GM18909 (cell line): ENCODE measurements around the gene ARVCF.

Source experiments
- ATAC-seq: cut with Tn5 transposase; IDR thresholded peaks from one replicate; pipeline ENCODE4 v1.9.1; 2021; ENCODE audit warnings: mild to moderate bottlenecking; ENCODE audit not compliant: unreplicated experiment, poor library complexity

Gene ARVCF

DNA sequence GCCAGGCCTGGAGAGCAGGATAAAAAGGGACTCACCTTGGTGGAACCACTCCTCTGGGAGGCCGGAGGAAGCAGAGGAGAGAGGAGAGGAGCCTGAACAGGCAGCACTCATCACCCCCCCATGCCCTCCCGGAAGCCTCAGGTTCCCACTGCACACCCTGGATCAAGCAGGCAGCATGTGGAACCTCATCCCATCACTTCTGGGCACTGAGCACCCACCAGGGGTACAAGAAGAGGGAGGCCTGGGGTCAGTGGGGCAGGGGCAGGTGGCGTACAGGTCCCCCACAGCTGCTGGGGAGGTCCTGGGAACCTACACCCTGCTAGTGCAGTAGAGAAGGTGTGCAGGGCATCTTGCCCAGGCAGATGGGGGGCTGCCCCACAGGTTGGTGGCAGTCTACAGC, 40.0 kb downstream of the ARVCF start:
- ATAC-seq: no peak

DNA sequence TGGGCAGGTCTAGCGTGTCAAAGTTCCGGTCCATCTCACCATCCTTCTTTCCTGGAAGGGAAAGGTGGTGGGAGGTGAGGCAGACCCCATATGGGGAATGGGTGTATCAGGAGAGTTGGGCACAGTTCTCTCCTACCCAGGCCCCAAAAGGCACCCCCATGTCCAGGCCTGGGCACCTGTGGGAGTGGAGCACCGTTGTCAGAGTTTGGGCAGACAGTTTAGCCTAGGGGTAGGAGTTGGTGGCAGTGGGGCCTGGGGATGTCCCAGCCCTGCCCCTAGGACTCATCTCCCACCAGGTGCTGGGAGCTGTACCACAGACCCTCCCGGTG, 41.0 kb downstream of the ARVCF start:
- no peak for ATAC-seq

DNA sequence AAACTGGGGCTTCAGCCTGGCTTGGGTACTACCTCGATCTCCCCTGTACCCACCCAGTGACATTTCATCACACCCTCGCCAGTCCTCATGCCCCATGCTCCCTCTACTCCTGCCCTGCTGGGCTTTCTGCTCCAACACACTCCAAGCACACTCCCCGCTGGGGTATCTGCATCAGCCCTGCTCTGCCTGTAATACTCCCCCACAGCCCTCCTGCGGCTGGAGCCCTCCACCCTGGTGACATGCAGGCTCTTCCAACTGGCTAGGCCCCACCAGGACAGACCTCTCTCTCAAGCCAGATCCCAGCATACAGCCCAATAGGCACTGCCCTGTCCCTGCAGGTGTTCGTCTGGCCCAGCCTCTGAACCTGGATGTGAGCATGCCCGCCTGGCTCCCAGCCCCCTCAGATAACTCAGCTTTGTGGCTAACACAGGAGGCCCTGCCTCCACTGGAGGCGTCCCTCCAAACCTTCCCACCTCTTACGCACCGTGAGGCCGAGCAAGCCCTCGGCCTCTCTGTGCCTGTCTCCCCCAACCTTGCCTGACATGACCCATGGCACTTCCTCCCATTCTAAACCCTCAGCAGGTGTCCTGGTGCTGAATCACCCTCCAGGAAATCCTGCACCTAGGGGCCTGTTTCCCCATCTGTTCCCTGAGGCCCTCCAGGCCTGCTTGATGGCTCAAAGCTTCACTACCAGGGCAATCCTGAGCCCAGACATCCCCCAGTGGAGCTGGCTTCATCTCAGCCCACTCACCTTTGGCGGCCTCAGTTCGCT, 41.5 kb downstream of the ARVCF start:
- no peak for ATAC-seq

DNA sequence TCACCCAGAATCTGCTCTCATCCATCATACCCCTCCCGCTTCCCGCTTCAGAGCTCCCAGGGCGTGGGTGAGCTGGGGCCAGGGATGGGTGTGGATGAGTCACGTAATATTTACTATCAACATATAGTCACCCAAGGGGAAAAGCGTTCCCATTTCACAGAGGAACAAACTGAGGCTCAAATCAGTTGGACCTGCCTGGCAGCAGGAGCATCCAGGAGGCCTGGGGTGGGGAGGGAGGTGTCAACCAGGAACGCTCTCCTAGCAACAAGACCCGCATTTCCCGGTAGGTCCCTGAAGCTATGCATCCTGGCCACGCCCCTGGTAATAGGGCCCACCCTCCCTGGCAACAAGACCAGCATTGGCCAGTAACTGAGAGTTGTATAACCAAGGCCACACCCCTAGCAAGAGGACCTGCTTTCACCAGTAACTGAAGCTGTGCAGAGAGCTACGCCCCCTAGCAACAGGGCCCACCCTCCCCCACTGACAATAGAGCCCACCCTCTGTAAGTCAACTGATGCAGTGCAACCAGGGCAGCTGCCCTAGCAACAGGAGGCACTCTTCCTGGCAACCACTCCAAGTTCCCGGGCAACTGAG, 42.3 kb downstream of the ARVCF start:
- no peak for ATAC-seq

DNA sequence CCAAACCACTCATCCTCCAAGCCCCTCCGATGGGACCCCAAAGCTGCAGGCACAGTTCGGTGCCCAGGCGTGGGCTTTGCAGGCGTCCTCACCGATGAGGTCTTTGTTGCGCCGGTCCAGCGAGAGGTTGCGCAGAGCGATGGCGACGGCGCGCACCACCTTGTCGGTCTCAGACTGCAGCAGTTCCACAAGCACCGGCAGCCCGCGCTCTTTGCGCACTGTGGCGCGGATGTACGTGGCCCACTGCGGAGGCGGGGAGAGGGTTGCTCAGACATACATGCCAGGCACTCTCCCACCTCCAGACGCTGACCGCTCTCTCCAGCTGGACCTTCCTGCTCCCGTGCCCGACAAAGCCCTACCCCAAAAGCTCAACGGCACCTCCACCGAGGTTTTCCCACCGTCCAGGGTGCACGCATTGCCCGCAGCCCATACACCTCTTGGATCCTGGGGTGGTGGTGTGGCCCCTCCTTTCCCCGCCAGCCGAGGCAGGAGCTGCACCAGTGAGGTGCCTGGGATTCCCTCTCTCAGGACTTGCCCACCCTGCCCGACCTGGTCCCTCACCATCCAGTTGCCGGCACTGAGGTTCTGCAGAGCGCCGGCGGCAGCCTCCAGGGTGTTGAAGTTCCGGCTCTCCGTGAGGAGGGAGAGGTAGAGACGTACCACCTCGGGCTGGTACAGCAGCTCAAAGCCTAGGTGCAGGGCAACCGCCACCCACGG, 42.9 kb downstream of the ARVCF start:
- no peak for ATAC-seq

DNA sequence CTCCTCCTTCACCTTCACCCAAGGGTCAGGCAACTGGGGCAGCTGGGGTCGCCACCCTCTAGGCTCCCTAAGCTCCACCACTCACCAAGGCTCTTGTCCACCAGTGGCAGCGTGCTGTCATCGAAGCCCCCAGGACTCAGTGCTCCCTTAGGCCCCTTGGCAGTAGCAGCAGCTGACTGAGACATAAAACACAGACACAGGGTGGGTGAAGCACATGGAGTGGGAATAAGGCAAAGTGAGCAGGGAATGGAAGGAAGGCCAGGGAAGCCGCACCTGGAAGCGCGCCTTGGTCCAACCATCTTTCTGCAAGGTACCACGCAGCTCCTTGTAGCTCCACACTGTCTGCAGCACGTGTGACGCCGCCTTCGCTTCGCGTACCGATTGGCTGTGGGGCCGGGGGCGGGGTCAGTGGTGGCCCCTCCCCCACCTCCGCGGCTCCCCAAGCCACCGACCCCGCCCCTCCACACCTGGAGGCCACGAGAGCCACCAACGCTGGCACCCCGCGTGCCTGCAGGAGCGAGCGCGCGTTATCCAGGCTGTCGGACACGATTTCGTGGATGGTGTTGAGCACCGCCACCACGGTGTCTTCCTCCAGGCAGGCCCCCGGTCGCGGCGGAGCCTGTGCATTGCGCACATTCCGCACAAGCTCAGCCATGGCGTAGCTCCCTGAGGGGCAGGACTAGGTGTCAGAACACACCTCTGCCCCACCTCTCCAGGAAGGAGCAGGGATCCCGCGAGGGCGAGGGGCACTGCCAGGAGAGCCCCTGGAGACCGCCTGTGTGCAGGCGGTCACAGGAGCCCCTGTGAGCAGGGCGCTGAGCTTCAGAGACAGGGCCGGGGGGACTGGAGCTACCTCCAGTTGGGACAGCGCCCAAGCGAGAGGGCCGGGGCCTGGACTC, 43.7 kb downstream of the ARVCF start:
- ATAC-seq: no peak

DNA sequence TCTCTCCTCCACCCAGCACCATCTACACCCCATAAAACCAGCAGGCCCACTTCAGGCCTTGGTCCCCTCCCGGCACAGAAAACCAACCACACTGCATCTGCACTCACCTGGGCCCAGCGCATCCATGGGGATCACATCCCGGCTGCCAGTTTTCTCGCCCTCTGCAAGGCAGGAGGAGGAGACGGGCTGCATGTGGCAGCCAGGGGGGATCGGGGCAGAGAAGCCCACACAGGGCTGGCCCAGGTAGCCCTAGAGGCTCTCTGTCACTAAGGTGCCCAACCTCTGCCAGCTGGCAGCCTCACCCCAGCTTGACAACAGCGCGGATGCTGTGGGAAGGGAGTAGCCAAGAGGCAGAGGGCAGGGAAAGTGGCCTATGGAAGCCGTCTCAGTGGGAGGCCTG, 44.4 kb downstream of the ARVCF start:
- no peak for ATAC-seq

DNA sequence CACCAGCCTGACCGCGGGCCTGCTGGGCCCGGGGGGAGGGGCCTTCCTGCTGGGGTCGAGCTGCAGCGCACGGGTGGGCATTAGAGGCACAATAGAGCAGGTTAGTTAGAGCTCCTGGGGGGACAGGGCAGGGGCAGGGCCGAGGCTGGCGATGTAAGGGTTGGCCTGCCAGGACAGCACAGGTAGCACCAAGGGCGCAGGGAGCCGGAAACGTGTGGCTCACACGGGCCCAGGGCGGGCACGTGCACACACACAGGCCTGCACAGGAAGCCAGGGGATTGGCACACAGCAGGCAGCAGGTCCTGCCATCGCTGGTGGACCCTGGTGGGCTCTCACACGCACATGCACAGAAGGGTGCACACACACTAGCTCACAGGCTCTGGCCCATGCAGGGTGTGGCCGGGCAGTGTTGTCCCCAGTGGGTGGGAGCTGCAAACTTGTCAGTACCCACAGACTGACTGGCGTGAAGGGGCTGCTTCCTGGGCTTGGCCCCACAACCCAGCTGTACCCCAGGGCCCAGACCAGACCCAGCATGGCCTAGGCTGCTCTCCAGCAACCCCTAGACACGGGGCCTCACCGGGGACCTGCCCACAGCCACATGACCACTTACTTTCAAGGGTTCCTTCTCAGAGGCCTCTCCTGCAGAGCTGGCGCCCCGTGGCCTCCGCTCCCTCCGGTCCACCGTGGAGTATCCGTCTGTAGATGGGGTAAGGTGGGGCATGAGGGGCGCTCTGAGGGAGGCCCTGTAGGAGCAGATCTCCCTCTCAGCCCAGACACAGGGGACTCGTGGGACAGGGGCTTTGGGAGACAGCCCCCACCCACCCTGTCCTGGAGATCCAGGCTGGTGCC, 45.1 kb downstream of the ARVCF start:
- ATAC-seq: no peak

DNA sequence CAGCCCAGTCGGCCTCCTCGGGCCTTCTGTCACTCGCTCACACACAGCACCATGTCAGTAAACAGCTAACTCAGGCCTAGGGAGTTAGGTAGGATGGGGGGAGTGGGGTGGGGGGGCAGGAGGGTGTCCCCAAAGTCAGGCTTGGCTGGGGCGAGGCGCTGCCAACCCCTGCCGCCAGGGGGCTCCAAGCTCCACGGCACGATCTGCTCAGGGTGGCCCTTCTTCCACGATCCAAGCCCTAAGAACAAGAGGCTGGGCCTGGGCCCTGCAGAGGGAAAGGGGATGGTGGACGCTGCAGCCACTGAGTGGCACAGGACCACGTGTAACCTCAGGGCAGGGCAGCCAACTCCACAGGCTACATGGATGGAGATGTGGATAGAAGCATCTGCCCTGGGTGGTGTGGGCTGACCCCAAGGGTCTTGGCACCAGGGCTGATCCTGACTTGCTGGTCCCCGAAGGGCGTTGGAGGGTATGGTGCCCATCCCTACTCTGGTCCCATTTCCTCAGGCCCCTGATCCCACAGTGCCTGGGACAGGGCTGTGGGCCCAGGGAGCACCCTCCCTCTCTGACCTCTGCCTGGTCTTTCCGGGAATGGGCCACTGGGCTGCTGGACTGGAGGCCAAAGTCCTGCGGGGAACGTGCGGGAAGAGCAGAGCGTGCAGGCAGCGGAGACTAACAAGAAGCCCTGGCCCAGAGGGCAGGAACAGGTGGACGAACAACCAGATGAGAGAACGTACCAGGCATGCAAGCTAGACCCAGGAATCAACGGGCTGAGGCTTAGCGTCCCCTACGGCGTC, 45.9 kb downstream of the ARVCF start:
- ATAC-seq: no peak

DNA sequence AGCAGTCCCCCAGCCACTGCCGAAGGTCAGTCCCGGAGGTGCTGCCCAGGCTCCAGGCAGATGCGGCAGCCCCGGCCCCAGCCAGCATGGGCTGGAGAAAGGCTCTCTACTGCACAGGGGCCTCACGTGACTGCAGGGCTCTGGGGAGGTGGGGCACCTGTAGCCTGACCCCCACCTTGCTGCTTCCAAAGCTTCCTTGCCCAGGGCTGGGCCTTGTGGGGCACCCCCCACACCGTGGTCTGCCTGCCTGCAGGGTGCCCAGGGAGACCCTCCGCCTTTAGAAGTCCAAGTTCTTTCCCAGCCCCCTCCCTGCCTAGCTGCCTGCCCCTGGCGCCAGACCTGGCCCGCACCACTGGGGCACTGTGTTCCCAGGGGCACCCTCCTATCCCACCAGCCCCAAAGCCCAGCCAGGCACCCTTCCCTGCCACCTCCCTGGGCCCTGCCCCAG, 46.6 kb downstream of the ARVCF start:
- no peak for ATAC-seq

DNA sequence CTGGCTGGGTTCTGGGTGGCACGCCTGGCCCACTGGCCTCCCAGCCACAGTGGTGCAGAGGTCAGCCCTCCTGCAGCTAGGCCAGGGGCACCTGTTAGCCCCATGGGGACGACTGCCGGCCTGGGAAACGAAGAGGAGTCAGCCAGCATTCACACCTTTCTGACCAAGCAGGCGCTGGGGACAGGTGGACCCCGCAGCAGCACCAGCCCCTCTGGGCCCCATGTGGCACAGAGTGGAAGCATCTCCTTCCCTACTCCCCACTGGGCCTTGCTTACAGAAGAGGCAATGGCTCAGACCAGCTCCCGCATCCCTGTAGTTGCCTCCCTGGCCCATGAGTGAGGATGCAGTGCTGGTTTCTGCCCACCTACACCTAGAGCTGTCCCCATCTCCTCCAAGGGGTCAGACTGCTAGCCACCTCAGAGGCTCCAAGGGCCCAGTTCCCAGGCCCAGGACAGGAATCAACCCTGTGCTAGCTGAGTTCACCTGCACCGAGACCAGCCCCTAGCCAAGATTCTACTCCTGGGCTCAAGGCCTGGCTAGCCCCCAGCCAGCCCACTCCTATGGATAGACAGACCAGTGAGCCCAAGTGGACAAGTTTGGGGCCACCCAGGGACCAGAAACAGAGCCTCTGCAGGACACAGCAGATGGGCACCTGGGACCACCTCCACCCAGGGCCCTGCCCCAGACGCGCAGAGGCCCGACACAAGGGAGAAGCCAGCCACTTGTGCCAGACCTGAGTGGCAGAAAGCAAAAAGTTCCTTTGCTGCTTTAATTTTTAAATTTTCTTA, 47.3 kb downstream of the ARVCF start:
- no peak for ATAC-seq

DNA sequence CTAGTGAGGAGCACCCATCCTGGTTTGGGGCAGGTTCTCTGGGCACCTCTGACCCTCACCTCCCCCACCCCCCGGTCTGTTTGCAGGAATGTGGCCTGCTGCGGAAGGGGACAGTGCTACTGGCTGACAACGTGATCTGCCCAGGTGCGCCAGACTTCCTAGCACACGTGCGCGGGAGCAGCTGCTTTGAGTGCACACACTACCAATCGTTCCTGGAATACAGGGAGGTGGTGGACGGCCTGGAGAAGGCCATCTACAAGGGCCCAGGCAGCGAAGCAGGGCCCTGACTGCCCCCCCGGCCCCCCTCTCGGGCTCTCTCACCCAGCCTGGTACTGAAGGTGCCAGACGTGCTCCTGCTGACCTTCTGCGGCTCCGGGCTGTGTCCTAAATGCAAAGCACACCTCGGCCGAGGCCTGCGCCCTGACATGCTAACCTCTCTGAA, 48.2 kb downstream of the ARVCF start:
- ATAC-seq: no peak

DNA sequence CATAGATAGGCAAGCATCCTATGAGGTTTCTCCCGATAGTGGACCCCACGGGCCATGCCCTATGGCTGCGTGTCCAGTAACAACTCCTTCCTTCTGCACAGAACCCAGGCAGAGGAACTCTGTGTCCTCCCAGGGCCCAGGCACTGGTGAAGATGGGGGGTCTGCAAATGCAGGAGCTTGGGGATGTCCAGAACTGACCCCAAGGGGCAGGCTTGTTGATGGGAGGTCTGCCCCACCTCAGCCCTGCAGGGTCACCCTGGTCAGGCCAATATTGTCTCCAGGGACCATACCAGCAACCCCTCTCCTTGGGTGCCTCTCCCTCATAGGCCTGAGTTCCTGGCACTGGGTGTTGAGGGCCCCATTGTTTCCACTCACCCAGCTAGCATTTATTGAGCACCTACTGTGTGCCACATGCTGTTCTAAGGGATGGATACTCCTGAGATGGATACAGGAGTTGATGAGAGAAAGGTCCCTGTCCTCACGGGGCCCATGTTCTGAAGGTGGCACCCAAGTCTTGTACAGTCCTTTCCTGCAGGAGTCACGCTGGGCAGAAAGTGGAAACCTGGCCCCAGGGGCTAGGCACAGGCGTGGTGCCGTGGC, 48.7 kb downstream of the ARVCF start:
- ATAC-seq: no peak

DNA sequence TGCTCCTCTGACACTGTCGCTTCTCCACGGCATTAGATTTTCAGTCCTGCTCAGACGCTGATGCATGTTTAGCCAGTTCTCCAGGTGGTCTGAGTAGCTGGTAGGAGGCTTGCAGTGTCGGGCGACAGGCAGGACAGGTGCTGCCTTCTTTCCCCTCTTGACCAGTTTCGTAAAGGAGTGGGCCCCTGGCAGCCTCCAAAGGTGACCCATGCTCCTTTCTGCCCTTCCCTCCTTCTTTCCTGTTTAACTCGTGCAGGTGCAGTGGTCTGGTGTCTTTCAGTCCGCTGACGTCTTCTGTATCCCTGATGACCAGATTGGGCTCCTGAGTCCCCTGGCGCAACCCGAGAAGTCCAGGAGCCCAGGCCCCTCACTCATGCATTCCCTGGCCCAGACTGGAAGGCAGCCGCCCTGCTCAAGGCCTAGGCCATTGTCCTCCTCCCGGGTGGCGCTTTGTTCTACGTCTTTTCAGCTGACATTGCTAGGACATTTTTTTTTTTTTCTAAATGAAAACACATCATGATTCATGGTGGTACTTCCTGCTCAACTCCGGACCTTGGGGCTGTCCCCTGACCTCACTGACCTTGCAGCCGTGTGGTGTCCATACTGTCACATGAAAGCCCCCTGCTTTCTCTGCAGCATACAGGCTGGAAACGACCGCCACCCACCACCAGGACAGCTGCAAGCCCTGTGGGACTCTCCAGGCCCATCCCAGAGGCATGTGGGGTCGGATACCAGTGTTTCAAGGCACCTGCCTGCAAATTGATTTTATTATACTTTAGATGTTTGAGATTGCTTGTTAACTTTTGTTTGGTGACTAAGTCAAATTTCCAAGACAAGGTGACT, 49.5 kb downstream of the ARVCF start:
- ATAC-seq: no peak

DNA sequence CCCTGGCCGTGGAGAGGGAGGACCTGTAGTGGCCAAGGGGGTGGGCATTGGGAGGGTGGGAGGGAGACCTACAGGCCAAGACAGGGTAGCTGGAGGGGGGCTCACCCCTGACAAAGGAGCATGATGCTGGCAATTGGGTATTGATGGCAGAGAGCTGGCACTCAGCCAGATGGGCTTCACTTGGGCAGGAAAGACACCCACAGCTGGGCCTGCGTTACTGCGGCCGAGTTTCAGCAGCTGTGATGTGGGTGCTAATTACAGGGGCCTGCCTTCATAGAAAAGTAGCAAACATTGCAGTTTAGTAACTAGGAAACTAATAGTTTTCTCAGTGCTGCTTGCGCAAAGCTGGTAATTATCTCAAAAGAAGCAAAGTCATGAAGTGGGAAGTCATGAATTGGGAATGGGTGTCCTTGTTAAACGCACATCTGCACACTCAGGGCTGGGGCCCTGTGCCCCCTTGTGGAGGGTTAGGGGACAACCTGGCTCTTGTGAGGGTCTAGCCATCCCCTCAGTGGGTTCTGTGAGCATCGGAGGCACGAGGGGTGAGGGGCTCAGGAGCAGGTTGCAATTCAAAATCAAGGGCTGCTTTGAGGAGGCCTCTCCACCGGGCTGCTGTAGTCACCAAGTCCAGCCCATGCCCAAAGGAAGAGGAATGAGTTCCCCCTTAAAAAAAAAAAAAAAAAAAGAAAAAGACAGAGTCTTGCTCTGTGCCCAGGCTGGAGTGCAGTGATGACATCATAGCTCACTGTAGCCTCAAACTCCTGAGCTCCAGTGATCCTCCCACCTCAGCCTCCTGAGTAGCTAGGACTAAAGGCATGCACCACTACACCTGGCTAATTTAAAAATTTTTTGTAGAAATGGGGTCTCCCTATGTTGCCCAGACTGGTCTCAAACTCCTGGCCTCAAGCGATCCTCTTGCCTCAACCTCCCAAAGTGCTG, 50.6 kb downstream of the ARVCF start:
- no peak for ATAC-seq
